HG02798 (cell line): Measurements from ENCODE around the gene GRB10.
"Not testable (repeated sequence)": the region's sequence is repeated elsewhere in the genome, so short reads cannot be mapped to it uniquely, and the experiment has no call there.

ENCODE experiments used
- ATAC-seq: cut with Tn5 transposase; IDR thresholded peaks from one replicate; pipeline ENCODE4 v1.9.1; 2021; ENCODE audit warnings: mild to moderate bottlenecking; ENCODE audit not compliant: unreplicated experiment, poor library complexity

Gene GRB10

DNA sequence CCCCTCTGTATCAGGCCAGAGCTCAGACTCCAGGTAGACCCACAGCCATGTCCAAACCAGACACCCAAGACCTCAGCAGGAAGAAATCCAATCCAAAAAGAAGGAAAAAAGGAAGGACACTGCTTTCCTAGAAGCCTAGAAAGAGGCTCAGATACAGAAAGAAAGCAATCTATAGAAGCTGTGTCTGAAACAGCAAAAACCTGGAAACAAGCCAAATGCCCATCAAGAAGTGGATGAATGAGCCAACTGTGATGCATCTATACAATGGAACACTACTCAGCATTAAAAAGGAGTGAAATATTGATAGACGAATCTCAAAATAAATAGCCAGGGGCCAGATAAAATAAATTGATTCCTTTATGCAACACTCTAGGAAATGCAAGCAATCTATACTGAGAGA, 31.6 kb downstream of the GRB10 start:
- no peak for ATAC-seq

DNA sequence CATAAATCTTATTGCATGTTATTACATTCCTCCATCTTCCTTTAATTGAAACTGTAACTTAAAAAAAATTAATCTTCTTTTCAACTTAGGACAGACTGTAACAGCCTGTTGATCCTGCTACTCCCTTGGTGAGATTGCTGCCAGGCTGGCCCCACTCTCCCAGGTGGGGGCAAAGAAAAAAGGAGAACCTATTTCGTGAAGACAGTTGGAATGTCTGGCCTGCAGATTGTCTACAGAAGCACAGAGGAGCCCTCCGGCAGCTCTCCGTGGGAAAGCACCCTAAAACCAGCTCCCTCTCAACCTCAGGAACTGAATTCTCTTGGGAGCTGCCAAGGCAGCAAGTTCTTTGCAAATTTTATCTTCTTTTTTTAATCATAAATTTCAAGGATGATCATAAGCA, 32.8 kb downstream of the GRB10 start:
- ATAC-seq: no peak

DNA sequence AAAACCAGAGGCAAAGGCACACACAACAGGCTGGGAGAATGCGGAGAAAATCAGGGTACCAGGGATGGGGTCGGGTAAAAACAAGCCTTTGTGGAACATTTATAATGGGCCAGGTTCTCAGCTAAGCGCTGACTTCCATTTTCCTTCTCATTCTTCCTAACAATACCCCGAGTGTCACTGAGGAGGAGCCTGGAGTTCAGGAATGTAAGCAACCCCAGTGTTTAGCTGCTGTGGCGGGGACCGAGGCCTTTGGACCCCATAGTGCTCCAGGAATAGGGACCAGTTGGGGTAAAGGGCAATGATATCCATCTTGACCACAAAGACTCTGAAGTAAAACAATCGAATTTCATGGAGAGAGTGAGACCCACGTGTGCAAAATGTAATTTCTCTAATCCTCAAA, 34.2 kb downstream of the GRB10 start:
- no peak for ATAC-seq

DNA sequence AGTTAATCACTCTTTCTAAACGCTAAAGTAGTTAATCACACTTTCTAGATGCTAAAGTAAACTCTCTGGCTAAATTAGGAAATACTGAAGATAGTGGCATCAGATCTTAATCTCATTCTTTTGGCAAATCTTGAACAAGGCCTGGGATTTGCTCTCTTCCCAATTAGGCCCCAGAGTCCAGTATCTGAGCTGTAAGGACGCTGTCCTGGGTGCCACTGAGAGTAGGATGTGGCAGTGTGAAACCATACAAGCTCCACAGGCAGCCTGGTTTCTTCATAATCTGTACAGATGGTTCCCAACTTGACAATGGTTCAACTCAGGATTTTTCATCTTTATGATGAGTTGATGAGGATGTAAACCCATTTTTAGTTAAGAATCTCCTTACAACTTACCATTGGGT, 36.9 kb downstream of the GRB10 start:
- ATAC-seq: no peak

DNA sequence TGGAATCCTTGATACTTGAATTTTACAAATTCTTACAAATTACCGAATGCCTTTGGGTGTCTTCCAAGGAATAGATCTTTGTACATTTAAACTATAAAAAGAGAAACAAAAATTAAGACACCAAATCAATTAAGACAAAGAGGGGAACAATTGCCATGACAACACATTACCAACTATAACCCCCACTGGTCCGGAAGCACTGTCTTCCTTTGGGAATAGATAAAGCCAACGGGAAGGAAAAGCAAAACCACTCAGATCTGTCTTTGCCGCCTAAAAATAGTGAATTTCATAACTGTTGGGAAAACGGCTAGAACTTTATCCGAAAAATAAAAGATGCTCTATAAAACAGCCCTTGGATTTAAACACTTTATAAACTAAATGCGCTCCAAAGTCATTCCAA, 37.4 kb downstream of the GRB10 start:
- no peak for ATAC-seq

DNA sequence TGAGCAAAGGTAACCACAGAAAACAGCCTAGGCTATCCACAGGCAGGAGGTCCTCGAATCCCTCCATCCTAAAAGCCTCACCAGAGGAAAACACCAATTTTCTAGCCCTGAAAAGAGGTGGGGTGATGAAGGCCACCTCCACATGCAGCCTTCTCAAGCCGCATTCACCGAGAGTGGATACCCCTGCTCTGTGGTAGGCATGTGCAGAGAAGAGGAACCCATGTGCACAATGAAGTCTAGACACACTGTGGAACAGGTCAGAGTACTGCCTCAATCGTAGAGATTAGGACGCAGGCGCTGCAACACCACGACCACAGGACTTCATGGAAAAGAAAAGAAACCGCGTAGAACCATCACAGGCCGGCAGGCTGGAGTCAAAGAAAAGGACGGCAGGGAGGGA, 38.8 kb downstream of the GRB10 start:
- ATAC-seq: no peak

DNA sequence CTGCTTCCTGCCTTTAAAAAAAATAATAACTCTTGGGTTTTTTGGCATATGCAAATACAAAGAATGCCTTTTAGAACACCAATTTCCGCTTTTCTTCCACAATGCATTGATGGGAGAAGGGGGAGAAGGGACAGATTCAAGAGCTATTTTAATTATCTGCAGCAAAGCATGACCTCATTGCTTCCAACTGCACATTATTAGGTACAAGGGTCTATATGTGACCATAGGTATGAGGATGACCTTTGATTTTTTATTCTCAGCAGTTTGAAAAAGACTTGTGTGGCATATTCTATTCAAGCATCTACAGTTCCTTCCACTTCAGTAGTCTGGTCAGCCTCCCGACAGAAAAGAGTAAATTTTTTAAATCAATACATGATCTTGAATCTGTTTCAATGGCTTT, 39.7 kb downstream of the GRB10 start:
- ATAC-seq: no peak

DNA sequence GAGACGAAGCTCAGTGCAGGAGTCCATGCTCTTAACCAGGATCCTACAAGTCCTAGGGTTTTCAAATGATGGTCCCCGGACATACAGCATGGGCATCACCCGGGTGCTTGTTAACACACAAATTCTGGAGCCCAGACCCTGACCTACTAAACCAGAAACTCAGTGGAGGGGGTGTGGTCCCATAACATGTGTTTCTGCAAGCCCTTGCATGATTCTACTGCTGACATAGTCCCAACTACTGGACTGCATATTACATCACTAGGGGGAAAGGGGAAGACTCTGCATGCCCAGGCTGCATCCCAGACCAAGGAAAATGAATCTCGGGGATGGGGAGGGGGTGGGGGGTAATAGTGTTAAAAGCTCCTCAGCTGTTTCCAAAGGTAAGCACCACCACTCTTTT, 40.3 kb downstream of the GRB10 start:
- no peak for ATAC-seq

DNA sequence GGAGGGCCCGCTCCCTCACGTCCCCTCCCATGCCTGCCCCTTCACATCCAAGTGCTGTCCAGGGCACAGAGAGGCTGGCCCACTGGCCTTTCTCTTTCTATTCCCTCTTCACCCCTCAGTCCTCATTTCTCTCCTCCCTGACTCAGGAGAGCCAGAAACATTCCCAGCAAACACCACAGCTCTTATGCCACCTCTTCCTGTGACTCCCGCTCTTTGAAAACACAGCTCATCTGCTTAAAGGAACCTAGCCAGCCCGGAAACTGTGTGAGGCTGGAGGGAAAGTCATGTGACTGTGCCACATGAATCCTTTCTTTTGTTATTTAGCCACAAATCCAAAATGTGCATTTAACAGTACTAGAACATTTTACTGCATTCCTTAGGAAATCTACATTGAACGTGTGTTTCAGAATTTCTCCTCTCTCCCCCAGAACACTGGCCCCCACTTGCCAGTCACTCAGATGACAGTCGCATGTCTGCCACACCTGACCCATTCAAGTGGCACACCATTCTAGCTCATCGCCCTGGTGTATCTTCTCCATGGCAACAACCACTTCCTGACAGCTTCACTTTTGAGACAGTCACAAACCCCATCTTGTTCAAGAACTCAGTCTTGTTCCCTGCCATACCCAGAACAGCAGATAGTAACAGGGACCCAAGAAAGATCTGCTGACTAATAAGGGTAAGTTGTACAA, 42.8 kb downstream of the GRB10 start:
- ATAC-seq: no peak

DNA sequence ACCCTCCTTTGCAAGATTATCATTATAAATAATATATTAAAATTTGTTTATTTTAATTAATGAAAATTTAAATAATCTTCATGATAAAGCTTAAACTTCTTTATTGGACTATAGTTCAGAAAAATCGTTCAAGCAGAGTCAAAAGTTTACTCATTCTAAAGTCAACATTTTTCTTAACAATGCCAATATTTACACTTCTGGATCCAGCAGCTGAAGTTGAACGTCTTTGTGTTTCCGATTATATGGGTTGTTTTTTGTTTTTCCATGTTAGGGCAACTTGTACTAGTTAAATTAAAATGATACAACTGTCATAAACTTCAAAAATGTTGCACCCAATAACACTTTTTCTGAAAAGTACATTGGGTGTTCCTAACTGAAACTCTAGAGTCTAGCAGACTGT, 43.8 kb downstream of the GRB10 start:
- no peak for ATAC-seq

DNA sequence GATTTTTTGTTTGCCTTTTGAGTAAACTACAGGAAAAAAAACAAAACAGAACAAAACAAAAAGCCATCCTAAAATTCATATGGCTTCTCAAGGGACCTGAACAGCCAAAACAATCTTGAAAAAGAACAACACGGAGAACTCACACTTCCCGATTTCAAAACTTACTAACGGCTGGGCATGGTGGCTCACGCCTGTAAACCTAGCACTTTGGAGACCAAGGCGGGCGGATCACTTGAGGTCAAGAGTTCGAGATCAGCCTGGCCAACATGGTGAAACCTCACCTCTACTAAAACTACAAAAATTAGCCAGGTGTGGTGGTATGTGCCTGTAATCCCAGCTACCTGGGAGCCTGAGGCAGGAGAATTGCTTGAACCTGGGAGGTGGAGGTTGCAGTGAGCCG, 46.9 kb downstream of the GRB10 start:
- ATAC-seq: not testable (repeated sequence)

DNA sequence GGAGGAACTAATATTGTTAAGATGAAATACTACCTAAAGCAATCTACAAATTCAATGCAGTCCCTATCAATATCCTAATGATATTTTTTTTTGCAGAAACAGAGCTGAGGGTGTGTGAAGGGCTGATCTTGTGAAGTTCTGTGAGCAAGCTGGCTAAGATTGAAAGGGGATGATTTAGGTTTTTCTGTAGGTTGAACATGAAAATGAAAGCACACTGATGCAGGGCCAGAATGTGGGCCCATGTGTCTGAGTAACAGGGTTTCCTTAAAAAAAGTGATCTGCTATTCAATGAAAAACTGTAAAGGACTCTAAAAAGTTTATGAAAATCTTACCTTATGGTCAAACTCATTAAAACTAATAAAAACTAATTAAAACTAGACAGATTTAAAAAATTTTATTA, 47.4 kb downstream of the GRB10 start:
- ATAC-seq: no peak

DNA sequence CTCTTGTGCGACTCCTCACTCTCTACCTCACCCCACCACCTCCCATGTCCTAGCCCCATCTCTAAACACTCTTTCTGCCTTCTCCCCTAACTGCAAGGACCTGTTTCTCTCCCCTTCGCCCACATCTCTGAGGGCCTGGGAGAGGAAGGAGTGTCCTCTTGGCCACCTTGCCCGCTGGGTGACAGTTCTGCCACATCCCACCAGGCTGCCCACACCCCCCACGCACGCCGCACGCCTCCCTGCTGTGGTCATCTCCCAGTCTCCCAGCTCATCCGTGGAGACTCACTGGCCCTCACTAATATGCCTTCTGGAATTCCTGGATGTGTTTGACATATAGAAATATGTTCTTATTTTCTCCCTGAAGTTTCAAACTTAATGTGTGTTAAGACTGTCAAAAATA, 48.5 kb downstream of the GRB10 start:
- ATAC-seq: no peak

DNA sequence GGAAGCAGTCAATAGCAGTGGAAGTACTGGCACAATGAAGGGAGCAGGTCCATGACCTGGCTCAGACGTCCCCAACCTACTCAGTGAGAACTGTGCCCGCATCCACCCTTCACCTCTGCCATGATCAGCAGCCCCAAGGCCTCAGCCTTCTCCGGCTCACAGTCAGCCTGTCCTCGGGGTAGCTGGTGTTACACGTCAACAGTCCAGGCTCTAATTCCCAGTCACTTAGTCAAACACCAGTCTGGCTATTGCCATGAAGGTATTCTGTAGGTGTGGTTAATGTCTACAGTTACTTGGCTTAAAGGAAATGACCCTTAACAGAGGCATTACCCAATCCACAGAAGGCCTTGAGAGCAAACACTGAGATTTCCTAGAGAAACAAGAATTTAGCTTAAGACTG, 49.1 kb downstream of the GRB10 start:
- no peak for ATAC-seq

DNA sequence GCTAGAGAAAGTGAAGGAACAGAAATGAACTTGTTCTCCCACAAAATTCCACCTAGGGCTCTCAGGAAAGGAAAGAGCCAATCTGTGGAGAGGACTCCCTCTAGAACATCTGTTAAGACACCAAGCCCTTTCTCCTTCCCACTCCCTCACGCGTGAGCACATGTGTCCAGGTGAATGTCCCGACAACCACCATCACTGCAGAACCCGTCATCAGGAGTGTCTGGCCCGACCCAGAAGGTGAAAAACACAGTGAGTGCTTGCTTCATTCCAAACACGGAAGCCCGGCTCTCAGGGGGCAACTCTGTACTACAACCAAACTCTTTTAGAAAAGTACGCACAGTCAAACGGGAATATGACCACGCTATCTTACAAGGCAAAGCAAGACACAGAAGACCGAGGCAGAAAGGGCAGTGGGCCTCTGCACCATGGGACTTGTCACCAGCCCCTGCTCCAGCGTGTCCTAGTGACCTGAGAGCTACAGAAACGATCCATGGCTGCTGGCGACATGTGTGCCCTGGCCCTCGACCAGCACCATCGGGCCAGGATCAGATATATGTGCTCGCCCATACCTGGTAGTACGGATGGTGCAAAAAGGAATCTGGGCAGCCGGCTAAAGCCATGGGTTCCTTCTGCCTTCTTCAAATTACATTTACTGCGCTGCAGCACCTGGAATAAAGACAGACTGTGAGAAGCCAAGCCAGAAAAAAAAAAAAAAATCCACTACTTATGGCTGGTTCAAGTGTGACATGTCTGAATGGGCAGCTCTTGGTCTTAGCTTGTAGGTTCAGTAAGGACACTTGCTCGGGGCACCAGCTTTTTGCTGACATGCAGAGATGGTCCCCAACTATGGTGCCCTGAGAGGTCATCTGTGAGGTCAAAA, 50.8 kb downstream of the GRB10 start:
- no peak for ATAC-seq

DNA sequence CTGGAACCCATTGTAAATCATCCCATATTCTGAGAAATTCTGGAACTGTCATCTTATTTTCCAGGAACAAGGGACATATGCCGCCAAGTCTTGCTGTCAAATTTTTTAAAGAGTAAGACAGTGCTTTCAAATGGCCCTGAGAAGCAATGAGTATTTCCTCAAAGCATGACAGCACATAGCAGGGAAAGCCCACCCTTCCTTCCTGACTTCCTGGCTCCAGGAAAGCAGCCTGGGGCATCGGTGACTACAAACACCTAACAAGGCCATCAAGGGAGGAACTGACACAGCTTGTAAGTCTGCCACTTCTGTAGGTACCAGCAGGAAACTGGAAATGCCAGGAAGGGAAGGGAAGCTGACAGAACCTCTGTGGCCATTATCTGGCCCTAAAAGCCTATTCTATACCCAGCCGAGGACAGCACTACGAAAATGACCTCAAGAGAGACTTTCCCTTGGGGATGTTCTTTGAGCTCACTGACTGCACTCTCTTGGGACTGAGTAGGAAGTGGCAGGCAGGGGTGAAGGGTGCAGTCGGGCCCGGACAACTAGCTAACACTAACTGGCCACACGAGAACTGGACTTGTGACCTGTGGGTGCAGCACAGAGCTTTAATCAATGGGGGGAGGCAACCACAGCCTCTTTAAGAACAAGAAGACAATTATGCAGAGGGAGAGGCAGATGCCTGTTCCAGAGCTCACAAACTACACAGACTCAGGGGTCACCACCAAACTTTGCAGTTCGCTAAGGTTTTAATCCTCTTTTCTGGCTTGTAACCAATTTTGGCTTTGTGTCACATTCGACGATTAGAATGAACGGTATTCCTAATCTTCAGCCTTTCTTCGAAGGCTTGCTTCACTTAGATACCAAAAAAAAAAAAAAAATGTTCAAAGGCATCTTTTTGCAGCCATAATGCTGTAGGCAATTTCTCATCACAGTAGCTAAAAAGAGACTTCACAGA, 52.0 kb downstream of the GRB10 start:
- ATAC-seq: no peak

DNA sequence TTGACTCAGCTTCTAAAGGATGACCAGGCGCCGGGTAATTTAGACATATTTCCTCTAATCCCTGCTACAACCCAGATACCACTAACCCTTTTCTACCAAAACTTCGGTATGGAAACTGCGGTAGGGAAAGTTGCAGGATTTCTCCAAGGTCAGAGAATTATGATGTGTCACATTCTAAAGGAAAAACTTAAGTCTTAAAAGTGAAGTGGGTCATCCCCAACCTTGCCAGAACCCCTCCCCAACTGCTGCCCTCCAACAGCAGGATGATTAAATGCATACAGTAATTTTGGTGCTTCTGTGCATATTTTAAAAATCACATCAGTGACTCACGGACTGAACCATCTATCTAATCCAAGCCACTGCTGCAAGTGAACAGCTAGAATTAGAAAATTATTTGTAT, 52.7 kb downstream of the GRB10 start:
- no peak for ATAC-seq

DNA sequence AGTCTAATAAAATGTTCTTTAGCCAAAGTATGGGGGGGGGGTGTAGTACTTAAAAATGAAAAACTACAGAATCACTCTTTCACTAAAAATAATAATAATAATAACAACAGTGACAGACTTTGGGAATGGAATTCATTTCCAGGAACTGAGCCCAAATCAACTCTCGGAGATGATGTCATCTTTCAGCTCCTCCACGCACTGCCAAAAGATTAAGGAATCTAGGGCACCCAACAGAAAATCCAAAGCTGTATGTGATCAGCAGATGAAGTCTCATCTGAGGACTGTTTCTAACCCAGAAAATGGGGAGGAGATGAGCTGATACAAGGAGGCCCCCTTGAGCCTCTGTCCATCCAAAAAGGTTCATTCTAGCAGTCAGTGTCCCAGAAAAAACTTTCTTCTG, 54.5 kb downstream of the GRB10 start:
- no peak for ATAC-seq

DNA sequence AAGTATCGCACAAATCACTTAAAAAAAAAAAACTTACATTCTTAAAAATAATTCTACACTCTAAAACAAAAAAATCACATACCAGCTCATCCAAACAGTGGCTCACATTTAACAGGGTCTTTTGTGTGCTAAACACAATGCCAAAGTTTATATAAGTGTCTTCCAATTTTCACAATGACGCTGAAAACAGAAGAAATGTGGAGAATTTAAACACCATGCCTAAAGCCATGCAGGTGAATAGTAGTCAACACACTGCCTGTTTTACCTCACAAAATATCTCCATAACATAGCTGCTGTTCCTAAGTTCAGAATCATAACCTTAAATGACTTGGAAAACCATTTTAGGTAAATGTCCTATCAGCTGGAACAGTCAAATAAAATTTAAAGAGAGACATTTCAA, 55.0 kb downstream of the GRB10 start:
- ATAC-seq: no peak

DNA sequence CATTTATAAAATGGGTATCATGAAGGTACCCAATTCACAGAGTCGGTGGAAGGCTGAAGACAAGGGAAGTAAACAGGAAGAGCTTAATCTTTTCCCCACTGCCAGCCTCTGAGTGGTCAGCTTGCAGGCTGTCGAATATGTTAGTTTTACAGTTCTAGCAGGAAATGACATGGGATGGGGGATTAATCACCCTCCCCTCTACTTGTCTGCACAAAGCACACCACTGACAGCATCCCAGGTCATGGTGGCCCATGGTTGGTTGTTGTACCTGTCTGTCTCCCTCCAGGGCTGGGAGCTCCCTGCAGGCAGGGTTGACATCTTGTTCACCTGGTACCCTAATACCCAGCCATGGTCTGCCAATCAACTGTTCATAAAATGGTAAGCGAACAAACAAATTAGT, 55.6 kb downstream of the GRB10 start:
- no peak for ATAC-seq

DNA sequence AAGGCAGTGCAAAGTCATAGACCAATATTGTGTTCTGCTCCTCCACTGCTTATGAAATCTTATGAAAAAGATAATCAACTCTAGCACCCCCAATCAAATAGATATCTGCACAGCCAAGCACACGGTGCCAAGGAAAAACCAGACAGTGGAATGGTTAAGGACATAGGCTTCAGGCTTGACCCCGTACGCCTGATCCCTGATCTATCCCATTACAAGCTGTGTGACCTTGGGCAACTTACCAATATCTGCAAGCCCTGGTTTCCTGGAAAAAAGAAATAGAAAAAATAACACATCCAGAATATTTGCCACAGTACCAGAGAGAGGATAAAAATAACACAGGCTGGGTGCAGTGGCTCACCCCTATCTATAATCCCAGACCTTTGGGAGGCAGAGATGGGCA, 56.9 kb downstream of the GRB10 start:
- ATAC-seq: no peak
